Adrenal gland (tissue), 5 donors: ENCODE data around the gene TEDC1.

ENCODE experiments used
- CTCF ChIP-seq, 6 experiments: fragments of 450-650 bp in 4 of 6; fragments of 200-600 bp in 2 of 6; sonication (generic) in 1 of 6; IDR thresholded peaks; 1 replicate in 5 of 6; 2 replicates in 1 of 6; pipeline versions ENCODE4 v1.5.1 to v1.8.0; 2016 to 2021; ENCODE audit warnings: antibody characterized with exemption in 6 of 6, mild to moderate bottlenecking in 2 of 6, moderate library complexity in 1 of 6
- POLR2A ChIP-seq, 2 donors: fragments of 450-650 bp; IDR thresholded peaks; one replicate each; pipeline ENCODE4 v1.6.1; 2017; ENCODE audit warnings: antibody characterized with exemption in 2 of 2, mild to moderate bottlenecking in 2 of 2, moderate library complexity in 1 of 2
- donor health status: DM: no; HTN: no; CAD: no.

- no peak for TF ChIP-seq CTCF (IDR thresholded peaks at IDR 0.05)
- no peak for TF ChIP-seq POLR2A (IDR thresholded peaks at IDR 0.05)
Observed at GRCh38 chr14:105487449-105487985, 3.5 kb upstream of the TEDC1 start.
